Transverse colon (tissue), 3 donors: ENCODE results near the gene MKI67.

Experiments
- EP300 ChIP-seq: sonication (generic); formaldehyde crosslinking; IDR thresholded peaks from one replicate; pipeline ENCODE4 v1.6.1; 2017; ENCODE audit warnings: antibody characterized with exemption, low read depth
- TF ChIP-seq, protein P1 (sequence below), 5 experiments: fragments of 200-600 bp in 3 of 5; fragments of 450-650 bp in 2 of 5; sonication (generic) in 3 of 5; IDR thresholded peaks; 1 replicate in 2 of 5; 2 replicates in 3 of 5; pipeline ENCODE4 v1.5.1; 2016 to 2017; ENCODE audit warnings: antibody characterized with exemption in 5 of 5, inconsistent platforms in 3 of 5, mild to moderate bottlenecking in 2 of 5, moderate library complexity in 1 of 5

DNA sequence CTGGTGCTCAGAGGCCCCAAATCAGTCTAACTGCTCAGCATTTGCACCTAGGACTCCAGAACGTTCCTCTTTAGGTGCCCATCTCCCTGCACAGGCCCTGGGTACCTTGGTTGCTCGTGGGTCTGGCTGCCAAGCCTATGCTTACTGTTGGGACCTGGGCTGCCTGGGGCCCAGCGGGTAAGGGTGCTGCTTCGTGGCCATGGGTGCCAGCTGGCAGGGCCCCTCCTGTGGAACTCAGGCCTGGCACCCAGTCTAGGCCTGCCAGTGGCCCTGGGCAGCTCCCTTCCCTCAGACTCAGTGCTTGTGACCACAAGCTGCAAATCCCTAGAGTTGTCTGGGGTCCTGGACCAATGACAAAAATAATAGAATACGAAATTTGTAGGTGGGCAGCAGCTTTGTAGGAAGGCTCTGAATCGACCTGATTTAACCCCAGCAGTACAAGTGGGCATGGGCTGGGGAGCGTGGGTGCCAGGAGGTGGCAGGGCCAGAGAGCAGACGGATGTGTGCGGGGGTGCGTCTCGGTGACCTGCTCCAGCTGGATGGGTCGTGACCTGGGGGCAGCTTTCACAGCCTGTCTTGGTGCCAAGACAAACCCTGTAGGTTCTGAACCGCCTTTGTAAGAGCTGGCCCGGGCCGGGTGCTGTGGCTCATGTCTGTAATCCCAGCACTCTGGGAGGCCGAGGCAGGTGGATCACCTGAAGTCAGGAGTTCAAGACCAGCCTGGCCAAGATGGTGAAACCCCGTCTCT is 69.7 kb downstream of the MKI67 start:
- TF ChIP-seq, protein P1, sequence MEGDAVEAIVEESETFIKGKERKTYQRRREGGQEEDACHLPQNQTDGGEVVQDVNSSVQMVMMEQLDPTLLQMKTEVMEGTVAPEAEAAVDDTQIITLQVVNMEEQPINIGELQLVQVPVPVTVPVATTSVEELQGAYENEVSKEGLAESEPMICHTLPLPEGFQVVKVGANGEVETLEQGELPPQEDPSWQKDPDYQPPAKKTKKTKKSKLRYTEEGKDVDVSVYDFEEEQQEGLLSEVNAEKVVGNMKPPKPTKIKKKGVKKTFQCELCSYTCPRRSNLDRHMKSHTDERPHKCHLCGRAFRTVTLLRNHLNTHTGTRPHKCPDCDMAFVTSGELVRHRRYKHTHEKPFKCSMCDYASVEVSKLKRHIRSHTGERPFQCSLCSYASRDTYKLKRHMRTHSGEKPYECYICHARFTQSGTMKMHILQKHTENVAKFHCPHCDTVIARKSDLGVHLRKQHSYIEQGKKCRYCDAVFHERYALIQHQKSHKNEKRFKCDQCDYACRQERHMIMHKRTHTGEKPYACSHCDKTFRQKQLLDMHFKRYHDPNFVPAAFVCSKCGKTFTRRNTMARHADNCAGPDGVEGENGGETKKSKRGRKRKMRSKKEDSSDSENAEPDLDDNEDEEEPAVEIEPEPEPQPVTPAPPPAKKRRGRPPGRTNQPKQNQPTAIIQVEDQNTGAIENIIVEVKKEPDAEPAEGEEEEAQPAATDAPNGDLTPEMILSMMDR (IDR thresholded peaks at IDR 0.05): no peak
- no peak for TF ChIP-seq EP300
